Measurements from ENCODE around the gene WAC.

WAC gene

DNA sequence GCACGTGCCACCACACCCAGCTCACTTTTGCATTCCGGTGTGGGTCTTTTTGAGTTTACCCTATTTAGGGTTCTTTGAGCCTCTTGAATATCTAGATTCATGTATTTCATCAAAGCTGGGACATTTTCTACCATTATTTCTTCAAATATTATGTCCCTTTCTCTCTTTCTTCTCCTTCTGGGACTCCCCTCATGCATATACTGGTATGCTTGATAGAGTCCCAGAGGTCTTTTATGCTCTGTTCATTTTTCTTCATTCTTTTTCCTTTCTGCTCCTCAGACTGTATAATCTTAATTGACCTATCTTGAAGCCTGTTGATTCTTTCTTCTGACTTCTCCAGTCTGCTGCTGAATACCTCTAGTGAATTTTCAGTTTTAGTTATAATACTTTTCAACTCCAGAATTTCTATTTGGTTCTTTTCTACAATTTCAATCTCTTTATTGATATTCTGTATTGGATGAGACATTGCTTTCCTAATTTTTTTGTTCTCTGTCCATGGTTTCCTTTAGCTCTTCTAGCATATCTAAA is 9.1 kb upstream of the WAC start:
- in situ Hi-C loops (cut with MboI; ENCODE audit: low sequenced_read_pairs) = no loop called here

DNA sequence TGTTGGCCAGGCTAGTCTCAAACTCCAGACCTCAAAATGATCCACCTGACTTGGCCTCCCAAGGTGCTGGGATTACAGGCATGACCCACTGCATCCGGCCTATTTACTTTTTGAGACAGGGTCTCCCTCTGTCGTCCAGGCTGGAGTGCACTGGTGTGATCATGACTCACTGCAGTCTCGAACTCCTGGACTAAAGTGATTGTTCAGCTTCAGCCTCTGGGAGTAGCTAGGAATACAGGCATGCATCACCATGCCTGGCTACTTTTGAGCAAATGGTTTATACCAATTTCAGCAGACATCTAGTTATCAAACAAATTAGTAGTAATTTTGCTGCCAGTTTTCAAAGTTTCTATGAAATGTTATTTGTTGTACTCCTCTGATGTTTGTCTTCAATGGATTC is 2.2 kb upstream of the WAC start:
- in situ Hi-C loops (cut with MboI; ENCODE audit: low sequenced_read_pairs) = no loop called here

DNA sequence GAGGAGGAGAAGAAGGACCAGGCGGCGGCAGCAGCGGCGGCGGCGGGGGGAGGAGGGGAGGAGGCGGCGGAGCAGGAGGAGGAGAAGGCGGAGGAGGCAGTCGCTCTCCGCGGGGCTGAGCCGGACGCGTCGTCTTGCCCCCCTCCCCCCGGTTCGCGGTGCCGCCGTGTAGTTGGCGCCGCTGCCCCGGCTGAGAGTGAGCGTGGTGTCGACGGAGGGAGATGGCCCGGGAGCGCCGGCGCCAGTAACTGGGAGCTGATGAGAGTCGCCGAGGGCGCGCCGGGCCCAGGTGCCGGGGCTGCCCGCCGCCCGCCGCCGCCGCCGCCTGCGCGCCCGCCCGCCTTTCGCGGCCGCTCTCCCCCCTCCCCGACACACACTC is 257 bp downstream of the WAC start:
- in situ Hi-C loops (cut with MboI; ENCODE audit: low sequenced_read_pairs) = no loop called here

DNA sequence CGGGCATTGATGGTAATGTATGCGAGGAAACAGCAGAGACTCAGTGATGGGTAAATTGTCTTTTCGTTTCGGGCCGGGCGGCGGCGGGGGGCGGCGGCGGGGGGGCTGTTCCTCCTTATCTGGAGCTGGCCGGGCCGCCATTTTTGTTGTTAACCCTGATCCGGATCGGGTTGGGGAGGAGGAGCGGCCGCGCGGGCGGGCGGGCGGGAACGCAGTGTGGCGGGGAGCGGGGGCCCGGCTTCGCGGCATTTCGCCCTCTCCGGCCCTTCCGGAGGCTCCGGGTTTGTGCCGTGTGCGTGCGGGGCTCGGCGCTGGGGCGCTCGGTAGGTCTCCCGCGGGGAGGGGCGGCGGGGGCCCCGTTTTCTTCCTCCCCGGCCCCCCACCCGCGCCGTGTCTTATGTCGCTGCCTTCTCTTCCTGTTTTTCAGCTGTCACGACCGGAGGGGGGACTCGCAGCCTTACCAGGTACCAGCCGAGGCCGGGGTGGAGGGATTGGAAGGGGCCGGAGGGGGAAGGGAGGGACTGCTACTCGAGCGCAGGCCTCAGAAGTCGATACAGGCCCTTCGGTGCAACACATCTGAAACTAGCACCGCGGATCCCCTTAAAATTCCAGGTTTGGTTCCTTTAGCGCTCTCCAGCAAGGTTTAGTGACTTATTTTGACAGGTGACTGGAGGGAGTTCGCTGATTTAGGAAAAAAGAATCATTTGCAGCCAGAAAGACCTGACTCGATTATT is 820 bp downstream of the WAC start:
- in situ Hi-C loops (cut with MboI; ENCODE audit: low sequenced_read_pairs) = no loop called here

DNA sequence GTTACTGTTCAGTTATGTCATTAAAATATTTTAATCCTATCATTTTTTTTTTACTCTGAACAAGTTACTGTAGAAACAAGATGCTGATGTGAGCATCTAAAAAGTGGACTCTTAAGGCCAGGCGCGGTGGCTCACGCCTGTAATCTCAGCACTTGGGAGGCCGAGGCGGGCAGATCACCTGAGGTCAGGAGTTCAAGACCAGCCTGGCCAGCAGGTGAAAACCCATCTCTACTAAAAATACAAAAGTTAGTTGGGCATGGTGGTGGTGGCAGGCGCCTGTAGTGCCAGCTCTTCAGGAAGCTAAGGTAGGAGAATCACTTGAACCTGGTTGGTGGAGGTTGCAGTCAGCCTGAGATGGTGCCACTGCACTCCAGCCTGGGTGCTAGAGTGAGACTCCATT is 2.9 kb downstream of the WAC start:
- in situ Hi-C loops (cut with MboI; ENCODE audit: low sequenced_read_pairs) = no loop called here

DNA sequence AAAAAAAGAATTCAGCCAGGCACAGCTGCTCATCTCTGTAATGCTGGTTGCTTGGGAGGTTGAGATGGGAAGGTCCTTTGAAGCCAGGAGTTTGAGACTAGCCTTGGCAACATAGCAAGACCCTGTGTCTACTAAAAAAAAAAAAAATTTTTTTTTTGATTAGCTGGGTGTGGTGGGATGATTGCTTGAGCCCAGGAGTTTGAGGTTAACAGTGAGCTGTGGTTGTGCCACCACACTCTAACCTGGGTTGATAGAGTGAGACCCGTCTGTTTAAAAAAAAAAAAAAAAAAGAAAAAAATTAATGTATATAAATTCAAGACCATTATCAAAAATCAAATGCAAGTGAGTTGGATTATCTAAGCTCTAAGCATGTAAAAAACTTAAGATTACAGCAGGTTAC is 5.7 kb downstream of the WAC start:
- in situ Hi-C loops (cut with MboI; ENCODE audit: low sequenced_read_pairs) = no loop called here

DNA sequence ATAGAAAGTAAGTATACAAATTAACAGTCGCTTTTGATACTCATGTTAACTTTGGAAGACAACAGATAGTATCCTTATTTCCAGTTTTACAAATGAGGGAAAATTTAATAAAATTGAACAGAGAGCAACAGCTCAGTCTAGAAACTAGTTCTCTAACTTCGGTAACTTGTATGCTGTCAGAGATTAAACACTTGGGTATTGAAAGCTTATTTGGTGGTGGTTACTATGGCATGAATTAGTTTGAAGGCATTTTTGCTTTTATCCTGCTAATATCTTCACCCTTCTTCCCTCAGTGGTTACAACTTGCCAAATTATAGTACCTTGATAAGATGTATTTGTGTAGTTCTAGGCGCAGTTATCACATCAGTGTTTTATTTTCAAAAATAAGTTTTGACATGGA is 7.2 kb downstream of the WAC start:
- in situ Hi-C loops (cut with MboI; ENCODE audit: low sequenced_read_pairs) = no loop called here

DNA sequence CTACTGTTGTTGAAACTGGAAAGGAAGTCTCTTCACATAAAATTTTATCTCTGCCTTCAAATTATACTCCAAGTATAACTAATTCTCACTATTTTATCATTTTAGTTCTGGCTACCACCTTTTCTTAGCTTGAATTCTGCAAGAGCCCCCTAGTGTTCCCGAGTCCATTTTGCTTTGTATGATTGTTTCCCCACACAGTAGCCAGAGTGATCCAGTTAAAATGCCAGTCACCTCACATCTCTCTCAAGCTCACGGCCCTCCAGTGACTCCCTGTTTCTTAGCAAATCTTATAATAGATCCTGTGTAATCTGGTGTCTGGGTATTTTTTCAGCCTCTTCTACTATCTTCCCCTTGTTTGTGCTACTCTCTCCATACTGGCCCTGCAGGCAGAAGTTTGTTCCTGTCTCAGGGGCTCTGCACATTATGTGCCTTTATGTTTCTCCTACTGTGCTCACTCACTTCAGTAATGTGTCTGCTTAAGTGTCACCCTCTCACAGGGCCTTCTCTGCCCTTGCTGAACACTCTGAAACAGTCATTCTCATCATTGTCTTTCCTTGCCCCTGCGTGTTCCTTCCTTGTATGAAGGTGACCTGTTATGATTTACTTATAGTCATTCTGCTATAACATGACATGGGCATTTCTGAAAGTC is 8.9 kb downstream of the WAC start:
- in situ Hi-C loops (cut with MboI; ENCODE audit: low sequenced_read_pairs) = no loop called here

DNA sequence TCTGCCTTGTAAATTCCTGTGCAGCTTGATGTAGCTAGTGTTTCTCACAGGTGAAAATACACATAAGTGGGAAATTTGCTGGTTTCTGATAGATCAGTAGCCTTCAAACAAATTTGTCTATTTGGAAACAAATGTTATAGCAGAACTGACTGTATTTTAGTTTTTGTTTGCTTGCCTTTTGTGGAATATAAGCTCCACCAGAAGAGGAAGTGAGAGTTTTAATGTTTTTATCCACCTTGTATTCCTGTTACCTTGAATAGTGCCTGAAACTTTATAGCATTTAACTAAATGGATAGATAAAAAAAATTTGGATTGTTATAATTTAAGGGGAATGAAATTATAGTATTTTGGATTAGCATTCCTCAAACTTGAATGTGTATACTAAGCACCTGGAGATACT is 9.8 kb downstream of the WAC start:
- in situ Hi-C loops (cut with MboI; ENCODE audit: low sequenced_read_pairs) = no loop called here

DNA sequence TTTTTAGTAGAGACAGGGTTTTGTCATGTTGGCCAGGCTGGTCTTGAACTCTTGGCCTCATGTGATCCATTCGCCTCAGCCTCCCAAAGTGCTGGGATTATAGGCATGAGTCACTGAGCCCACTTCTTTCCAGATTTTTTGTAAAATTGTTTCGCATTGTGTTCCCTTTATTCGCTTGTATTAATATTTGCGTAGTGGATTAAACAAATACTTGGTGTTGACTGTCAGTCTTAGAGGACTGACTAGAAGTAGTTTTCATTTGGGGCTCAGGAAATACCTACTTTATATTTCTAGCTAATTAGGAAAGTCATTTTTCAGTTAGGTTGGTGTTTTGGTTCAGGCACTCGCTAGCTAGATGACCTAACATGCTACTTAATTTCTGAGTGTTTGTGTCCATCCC is 11.1 kb downstream of the WAC start:
- in situ Hi-C loops (cut with MboI; ENCODE audit: low sequenced_read_pairs) = no loop called here

DNA sequence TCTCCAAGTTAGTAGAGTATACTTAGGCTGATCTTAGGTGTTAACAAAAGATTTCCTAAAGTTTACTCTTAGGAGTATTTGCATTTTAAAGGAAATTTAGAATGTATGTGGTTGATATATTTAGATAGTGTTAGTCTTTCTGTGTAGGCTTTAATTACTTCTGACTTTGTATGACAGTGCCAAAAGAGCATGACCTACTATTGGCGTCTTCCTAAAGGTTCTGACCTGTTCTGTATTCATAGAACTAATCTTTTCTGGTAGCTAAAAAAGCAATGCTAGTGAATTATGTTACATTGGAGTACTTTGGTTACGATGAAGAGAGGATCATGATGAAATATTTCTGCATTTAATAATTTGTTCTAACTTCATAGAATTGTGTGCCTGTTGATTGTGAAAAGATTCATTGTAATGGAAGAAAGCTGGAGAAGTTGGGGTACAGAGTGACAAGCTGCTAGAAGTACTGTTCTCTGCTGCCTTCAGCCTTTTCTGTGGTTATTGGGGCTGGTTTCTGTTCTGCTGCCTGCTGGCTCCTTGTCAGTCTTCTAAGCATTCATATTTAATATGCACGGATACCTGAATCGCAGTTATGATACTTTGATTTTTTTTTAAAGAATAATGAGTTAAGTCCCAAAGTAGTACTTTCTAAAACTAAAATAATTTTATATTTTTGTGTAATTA is 13.2 kb downstream of the WAC start:
- in situ Hi-C loops (cut with MboI; ENCODE audit: low sequenced_read_pairs) = no loop called here

DNA sequence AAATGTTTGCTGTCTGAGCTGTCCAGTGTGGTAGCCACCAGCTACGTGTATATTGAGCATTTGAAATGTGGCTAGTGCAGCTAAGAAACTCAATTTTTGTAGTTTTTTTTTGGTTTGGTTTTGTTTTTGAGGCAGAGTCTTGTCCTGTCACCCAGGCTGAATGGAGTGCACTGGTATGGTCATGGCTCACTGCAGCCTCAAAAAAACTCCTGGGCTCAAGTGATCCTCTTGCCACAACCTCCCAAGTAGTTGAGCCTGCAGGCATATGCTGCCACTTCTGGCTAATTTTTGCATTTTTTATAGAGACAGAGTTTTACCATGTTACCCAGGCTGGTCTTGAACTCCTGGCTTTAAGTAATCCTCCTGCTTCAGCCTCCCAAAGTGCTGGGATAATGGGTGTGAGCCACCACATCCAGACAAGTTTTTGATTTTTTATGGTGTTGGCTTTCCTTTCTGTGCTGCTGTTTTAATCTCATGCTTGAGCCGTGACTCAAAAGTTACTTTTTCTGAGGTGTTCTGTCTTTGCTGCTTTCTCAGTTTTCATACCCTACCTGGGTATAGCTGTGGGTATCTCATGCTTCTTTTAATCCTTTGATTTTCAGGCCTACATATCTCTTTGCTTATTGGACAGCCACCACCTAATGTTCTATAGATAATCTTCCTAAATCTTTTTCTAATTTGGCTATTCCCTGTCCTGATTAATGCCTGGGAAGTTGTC is 16.0 kb downstream of the WAC start:
- in situ Hi-C loops (cut with MboI; ENCODE audit: low sequenced_read_pairs) = no loop called here

DNA sequence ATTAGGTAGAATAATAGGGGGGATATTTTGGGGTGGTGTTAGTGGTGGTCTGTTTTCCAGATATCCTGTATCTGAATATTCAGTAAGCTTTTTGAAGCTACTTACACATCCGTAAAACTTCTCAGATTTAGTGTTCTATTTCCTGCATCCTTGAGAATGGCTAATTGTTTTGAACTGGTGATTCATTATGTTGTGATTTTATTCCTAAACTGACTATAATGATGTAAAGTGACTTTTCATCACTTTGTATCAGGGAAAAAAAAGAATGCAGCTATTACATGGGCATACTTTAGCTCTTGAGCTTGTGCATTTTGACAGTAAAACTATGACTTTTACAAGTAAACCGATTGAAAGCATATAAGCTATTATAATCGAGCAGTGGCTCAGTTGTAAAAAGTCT is 18.2 kb downstream of the WAC start:
- in situ Hi-C loops (cut with MboI; ENCODE audit: low sequenced_read_pairs) = no loop called here

DNA sequence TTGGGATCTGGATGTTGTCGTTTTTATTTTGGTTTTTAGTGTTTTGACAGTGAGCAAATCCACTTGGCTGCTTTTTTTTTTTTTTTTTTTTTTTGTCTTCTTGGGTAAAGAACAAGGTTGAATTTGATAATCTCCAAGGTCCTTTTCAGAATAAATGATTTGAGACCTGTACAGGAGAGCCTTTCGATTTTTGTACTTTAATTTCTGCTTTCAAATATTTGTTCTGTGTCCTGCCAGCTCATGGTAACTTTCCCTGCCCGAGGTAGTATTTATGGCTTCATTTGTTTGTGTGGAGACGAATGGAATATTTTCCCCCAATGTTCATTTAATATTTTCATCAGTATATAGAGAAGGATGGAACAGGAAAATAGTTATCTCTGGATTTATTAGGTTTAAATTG is 19.9 kb downstream of the WAC start:
- in situ Hi-C loops (cut with MboI; ENCODE audit: low sequenced_read_pairs) = no loop called here

DNA sequence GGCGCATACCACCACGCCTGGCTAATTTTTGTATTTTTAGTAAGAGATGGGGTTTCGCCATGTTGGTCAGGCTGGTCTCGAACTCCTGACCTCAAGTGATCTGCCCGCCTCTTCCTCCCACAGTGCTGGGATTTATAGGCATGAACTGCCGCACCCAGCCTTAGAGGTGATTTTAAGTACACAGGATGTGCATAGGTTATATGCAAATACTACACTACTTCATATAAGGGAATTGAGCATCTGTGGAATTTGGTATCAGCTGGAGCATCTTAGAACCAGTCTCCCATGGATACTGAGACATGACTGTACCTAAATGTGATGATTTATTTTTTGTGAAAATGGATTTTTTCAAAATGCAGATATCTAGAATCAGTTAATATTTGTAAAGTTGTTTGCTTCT is 21.1 kb downstream of the WAC start:
- in situ Hi-C loops (cut with MboI; ENCODE audit: low sequenced_read_pairs) = no loop called here

DNA sequence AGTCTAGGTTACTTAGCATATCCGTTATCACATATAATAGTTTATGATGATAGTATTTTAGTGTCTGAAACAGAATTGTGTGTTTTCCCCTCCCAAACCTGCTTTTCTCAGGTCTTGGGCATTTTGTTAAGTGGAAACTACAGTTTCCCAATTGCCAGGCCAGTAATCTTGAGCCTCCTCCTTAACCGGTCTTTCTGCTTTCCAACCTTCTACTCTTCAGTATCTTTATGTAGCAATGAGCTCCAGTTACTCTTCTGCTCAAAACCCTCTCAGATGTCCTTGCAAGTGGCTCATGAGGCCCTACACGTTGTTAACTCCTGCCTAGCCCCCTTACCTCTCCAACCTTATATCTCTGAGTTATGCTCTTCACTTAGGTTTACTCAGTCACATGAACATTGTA is 22.0 kb downstream of the WAC start:
- in situ Hi-C loops (cut with MboI; ENCODE audit: low sequenced_read_pairs) = no loop called here

DNA sequence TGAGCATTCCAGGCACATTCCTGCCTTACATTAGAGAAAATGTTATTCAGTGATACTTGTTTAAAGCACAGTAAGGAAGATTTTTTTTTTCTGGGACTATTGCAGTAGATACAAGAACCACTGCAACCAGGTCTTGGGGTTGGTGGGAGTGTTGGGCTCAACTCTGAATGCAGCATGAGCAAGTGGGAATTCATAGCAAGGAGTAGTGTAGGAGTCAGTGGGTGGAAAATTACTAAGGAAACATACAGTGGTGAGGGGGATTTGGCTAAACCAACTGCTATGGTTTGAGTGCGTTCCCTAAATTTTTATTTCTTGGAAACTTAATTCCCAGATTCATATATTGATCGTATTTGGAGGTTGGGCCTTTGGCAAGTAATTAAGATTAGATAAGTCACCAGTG is 22.4 kb downstream of the WAC start:
- in situ Hi-C loops (cut with MboI; ENCODE audit: low sequenced_read_pairs) = no loop called here

DNA sequence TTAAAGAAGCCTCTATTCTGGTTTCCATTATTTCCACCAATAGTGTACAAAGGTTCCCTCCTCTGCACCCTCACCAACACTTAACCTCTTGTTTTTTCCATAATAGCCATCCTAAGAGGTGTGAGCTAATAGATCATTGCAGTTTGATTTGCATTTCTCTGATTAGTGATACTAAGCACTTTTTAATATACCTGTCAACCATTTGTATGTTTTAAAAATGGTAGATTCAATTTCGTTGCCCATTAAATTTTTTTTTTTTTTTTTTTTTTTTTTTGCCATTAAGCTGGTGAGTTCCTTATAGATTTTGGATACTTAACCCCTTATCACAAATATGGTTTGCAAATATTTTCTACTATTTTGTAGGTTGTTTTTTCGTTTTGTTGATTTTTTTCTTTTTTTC is 23.2 kb downstream of the WAC start:
- in situ Hi-C loops (cut with MboI; ENCODE audit: low sequenced_read_pairs) = no loop called here

DNA sequence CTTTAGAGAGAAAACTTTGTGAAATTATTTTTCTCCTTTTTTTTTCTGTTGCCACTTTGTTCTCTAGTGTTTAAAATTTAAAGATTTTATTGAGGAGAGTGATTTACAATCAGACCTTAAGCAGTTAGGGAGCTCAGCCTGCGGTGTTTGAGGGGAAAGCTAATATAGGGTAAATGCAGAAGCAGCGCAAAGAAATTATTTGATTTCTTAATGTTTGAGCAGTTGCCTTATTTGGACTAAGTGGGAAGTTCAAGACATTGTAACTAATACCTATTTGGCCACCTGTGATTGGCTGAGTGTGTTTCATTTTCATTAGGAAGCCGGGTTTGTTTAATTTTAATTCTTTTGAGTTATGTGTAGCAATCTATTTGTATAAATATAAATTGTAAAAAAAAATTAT is 25.3 kb downstream of the WAC start:
- in situ Hi-C loops (cut with MboI; ENCODE audit: low sequenced_read_pairs) = no loop called here

DNA sequence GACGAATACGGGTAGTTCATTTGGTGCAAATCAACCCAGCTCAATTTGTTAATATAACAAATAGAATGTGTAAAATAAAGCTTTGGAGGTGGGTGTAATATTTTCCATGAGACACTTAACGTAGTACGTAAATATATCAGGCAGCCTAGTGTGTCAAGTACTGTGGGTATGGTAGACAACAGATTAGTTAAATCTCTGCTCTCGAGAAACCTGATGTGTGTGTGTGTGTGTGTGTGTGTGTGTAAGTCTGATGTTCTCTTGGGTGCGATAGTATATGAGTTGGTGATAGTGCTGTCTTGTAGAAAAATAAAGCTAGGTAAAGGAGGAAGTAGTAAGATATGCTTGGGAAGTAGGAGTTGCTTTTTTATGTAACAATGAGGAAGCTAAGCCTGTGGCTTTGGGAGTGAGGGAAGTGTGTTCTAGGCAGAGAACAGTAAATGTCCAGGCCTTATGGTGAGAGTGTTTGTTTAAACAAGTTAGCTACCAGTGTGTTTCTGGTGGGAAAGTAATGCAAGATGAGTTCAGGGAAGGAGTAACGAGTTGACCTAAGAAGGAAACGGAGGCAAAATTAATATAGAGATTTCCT is 26.1 kb downstream of the WAC start:
- in situ Hi-C loops (cut with MboI; ENCODE audit: low sequenced_read_pairs) = no loop called here

DNA sequence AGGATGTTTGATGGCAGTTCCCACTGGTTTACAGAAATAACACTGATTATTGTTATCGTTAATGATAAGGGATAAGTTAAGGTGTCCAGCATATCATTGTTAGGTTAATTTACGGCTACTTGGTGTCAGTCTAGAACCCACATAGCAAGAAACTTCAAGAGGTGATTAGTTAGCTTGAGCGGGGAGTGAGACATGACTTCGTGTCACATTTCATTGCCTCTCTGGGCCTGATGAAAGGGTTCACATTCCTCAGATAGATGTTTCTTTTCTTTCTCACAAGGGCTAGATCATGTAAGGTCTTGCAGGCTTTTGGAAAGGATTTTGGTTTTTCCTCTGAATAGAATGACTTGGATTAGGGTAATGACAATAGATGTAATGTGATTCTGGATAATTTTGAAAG is 26.7 kb downstream of the WAC start:
- in situ Hi-C loops (cut with MboI; ENCODE audit: low sequenced_read_pairs) = no loop called here
